IPS-NIHi7 (cell line): ENCODE results near the gene ZNF804B.

Experiments used
- DNase-seq: peaks from one replicate; pipeline ENCODE4 v3.0.0; 2012; ENCODE audit warnings: mixed read lengths; ENCODE audit errors: extremely low spot score

ZNF804B gene

GRCh38 chr7:88835147-88835728 is 75.7 kb downstream of the ZNF804B start:
- peak; percentile 45 for DNase-seq

GRCh38 chr7:88842201-88842600 is 82.7 kb downstream of the ZNF804B start:
- no peak for DNase-seq

GRCh38 chr7:88845091-88845490 is 85.6 kb downstream of the ZNF804B start:
- no peak for DNase-seq

GRCh38 chr7:88851220-88851619 is 91.7 kb downstream of the ZNF804B start:
- DNase-seq = no peak

- DNase-seq = no peak
These were observed 99.8 kb downstream of the ZNF804B start for GRCh38 chr7:88859288-88859687.

GRCh38 chr7:88866265-88866863 is 106.9 kb downstream of the ZNF804B start:
- no peak for DNase-seq

- DNase-seq = no peak
These were observed 107.7 kb downstream of the ZNF804B start for GRCh38 chr7:88867158-88867557.

GRCh38 chr7:88868456-88868855 is 109.0 kb downstream of the ZNF804B start:
- DNase-seq = no peak

- DNase-seq = no peak
These were observed 121.6 kb downstream of the ZNF804B start for GRCh38 chr7:88881136-88881535.

- no peak for DNase-seq
These were observed 125.6 kb downstream of the ZNF804B start for GRCh38 chr7:88885131-88885530.

GRCh38 chr7:88888684-88889083 is 129.2 kb downstream of the ZNF804B start:
- DNase-seq = no peak

- DNase-seq = no peak
These were observed 151.0 kb downstream of the ZNF804B start for GRCh38 chr7:88910516-88910915.

GRCh38 chr7:88912852-88913251 is 153.4 kb downstream of the ZNF804B start:
- no peak for DNase-seq

- no peak for DNase-seq
These were observed 156.1 kb downstream of the ZNF804B start for GRCh38 chr7:88915615-88916014.

GRCh38 chr7:88919478-88920131 is 160.1 kb downstream of the ZNF804B start:
- DNase-seq = no peak

GRCh38 chr7:88922944-88923343 is 163.4 kb downstream of the ZNF804B start:
- no peak for DNase-seq

- no peak for DNase-seq
These were observed 168.8 kb downstream of the ZNF804B start for GRCh38 chr7:88928276-88928675.

GRCh38 chr7:88929719-88930118 is 170.2 kb downstream of the ZNF804B start:
- DNase-seq = no peak

GRCh38 chr7:88933285-88933684 is 173.8 kb downstream of the ZNF804B start:
- no peak for DNase-seq

GRCh38 chr7:88942815-88943501 is 183.5 kb downstream of the ZNF804B start:
- no peak for DNase-seq

- no peak for DNase-seq
These were observed 192.3 kb downstream of the ZNF804B start for GRCh38 chr7:88951826-88952225.

GRCh38 chr7:88964418-88964817 is 204.9 kb downstream of the ZNF804B start:
- DNase-seq = no peak

- no peak for DNase-seq
These were observed 205.9 kb downstream of the ZNF804B start for GRCh38 chr7:88965371-88965770.
